Ovary (tissue), 3 donors: ENCODE data around the gene CCDC136.

Experiments
- CTCF ChIP-seq, 3 donors: fragments of 450-650 bp in 2 of 3; fragments of 200-600 bp in 1 of 3; IDR thresholded peaks; one replicate each; pipeline versions ENCODE4 v1.5.1 to v1.8.0; 2016 to 2022; ENCODE audit warnings: antibody characterized with exemption in 3 of 3, mild to moderate bottlenecking in 1 of 3
- EP300 ChIP-seq: sonication (generic); formaldehyde crosslinking; IDR thresholded peaks from one replicate; pipeline ENCODE4 v1.6.1; 2017; ENCODE audit warnings: antibody characterized with exemption
- POLR2A ChIP-seq: fragments of 450-650 bp; IDR thresholded peaks from one replicate; pipeline ENCODE4 v1.6.1; 2017; ENCODE audit warnings: antibody characterized with exemption, mild to moderate bottlenecking, moderate library complexity
- donor health status: DM: no; HTN: no; CAD: no.

- TF ChIP-seq CTCF (IDR thresholded peaks at IDR 0.05) (no peak), POLR2A (no peak), EP300 (no peak)
These were observed 30.0 kb downstream of the CCDC136 start for GRCh38 chr7:128821724-128822123.
